ENCODE results near the gene HOXC9.

Gene HOXC9

DNA sequence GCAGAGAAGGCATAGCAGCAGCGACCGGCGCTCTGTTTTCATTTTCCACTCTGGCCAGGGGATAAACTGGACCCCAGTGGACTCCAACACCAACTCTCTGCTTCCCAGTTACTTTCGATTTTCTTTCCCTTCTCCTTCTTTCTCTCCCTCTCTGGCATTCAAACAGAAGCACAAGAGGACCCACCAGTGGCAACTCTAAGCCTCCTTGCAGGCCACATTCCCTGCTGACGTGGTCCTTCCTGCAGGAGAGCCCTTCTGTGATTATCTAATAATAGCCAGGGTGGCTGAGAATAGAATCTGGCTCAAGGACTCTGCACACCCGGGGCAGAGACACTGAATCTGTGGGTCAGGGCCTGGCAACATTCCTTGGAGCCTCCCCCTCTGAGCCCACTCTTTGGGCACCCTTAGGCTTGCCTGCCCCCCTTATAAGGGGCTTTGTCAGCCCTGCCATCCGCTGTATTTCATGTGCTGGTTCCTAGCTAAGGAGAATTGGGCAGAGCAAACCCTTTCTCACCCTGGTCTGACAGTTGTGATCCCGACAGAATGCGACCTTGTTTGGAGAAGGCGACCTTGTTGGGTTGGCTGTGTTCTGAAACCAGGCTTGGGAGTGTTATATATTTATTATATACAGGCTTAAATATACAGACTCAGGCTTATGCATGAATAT is 20.1 kb downstream of the HOXC9 start:
- Histone ChIP-seq H3K4me2 (ENCODE audit: insufficient read depth, low read length) (no peak overlapping the region), H3K79me2 (ENCODE audit: insufficient read depth, low read length) (0 out of 2 replicates have a peak, but pooled peaks cover 3% of the 10 kb centered on the region), H3K27ac (ENCODE audit: low read length) (no peak overlapping the region), H4K20me1 (ENCODE audit: insufficient read depth, low read length) (no peaks in the 10 kb centered on the region), H3K4me3 (ENCODE audit: low read depth in 1 of 2, low read length in 2 of 2) (no peak overlapping the region), H3K9me3 (ENCODE audit: insufficient read depth, low read length, severe bottlenecking) (no peaks in the 10 kb centered on the region), H2AFZ (ENCODE audit: low read depth, low read length) (no peak overlapping the region), H3K36me3 (ENCODE audit: insufficient read depth, low read length) (no peaks in the 10 kb centered on the region), H3K27me3 (ENCODE audit: insufficient read depth, low read length, poor library complexity) (peaks cover 47% of the 10 kb centered on the region), H3K4me1 (ENCODE audit: insufficient read depth, low read length) (peaks cover 17% of the 10 kb centered on the region), H3K9ac (ENCODE audit: low read depth, low read length) (no peak overlapping the region)
- DNase-seq (no peak), ATAC-seq (ENCODE audit: insufficient read depth, low read depth) (no peak)
- TF ChIP-seq, protein P1, sequence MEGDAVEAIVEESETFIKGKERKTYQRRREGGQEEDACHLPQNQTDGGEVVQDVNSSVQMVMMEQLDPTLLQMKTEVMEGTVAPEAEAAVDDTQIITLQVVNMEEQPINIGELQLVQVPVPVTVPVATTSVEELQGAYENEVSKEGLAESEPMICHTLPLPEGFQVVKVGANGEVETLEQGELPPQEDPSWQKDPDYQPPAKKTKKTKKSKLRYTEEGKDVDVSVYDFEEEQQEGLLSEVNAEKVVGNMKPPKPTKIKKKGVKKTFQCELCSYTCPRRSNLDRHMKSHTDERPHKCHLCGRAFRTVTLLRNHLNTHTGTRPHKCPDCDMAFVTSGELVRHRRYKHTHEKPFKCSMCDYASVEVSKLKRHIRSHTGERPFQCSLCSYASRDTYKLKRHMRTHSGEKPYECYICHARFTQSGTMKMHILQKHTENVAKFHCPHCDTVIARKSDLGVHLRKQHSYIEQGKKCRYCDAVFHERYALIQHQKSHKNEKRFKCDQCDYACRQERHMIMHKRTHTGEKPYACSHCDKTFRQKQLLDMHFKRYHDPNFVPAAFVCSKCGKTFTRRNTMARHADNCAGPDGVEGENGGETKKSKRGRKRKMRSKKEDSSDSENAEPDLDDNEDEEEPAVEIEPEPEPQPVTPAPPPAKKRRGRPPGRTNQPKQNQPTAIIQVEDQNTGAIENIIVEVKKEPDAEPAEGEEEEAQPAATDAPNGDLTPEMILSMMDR (IDR thresholded peaks at IDR 0.05; ENCODE audit: borderline replicate concordance, extremely low read depth, low read length, poor library complexity, severe bottlenecking) = no peak
- TF ChIP-seq EZH2 (IDR thresholded peaks at IDR 0.05; ENCODE audit: borderline replicate concordance, low read depth, low read length, severe bottlenecking) = no peak

DNA sequence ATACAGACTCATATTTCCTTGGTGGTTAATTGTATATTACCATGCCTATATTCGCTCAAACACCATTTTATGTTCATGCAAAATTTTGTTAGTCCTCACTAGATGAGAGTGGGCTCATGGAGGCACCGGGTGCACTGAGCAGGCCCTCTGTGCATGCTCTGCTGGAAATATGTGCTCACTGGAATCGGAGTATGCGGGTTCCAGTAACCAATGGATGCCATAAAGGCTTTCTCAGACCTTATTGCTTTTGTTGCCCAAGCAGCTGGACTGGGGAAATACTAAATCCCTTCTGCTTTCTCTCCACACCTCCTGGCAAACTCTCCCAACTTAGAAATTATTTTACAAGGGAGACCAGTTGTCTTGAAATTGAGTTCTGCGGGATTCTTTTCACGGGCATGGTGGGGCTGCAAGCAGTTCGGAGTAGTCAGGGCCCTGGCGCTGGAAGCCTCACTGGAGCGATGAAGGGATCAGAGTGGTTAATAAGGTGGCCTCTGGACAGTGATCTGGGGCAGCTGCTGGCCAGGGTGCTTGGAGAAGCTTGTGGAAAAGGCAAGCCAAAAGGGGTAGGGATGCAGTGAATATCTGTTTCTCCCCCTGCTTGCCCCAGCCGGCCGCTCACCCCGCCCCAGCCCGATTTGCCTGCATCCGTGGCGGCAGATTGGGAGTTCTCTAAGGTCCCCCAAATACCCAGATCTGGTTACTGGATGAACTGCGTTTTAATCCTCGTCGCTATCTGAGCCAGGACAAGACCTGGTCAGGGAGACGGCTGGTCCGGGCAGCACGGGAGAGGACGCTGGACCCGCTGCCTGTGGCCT is 20.8 kb downstream of the HOXC9 start:
- H3K79me2 ChIP-seq (ENCODE audit: insufficient read depth, low read length) = 0 out of 2 replicates have a peak, but pooled peaks cover 3% of the 10 kb centered on the region
- DNase-seq (no peak), ATAC-seq (ENCODE audit: insufficient read depth, low read depth) (no peak)
- peaks cover 17% of the 10 kb centered on the region for H3K4me1 ChIP-seq (ENCODE audit: insufficient read depth, low read length)
- peaks cover 47% of the 10 kb centered on the region for H3K27me3 ChIP-seq (ENCODE audit: insufficient read depth, low read length, poor library complexity)
- H3K36me3 ChIP-seq (ENCODE audit: insufficient read depth, low read length) = no peaks in the 10 kb centered on the region
- no peak overlapping the region for H3K27ac ChIP-seq (ENCODE audit: low read length)
- H3K9ac ChIP-seq (ENCODE audit: low read depth, low read length) = no peak overlapping the region
- H2AFZ ChIP-seq (ENCODE audit: low read depth, low read length) = no peak overlapping the region
- no peak overlapping the region for H3K4me2 ChIP-seq (ENCODE audit: insufficient read depth, low read length)
- no peaks in the 10 kb centered on the region for H3K9me3 ChIP-seq (ENCODE audit: insufficient read depth, low read length, severe bottlenecking)
- H4K20me1 ChIP-seq (ENCODE audit: insufficient read depth, low read length) = no peaks in the 10 kb centered on the region
- H3K4me3 ChIP-seq (ENCODE audit: low read depth in 1 of 2, low read length in 2 of 2) = no peak overlapping the region
- no peak for TF ChIP-seq EZH2 (IDR thresholded peaks at IDR 0.05; ENCODE audit: borderline replicate concordance, low read depth, low read length, severe bottlenecking)
- TF ChIP-seq, protein P1 (IDR thresholded peaks at IDR 0.05; ENCODE audit: borderline replicate concordance, extremely low read depth, low read length, poor library complexity, severe bottlenecking) = no peak

DNA sequence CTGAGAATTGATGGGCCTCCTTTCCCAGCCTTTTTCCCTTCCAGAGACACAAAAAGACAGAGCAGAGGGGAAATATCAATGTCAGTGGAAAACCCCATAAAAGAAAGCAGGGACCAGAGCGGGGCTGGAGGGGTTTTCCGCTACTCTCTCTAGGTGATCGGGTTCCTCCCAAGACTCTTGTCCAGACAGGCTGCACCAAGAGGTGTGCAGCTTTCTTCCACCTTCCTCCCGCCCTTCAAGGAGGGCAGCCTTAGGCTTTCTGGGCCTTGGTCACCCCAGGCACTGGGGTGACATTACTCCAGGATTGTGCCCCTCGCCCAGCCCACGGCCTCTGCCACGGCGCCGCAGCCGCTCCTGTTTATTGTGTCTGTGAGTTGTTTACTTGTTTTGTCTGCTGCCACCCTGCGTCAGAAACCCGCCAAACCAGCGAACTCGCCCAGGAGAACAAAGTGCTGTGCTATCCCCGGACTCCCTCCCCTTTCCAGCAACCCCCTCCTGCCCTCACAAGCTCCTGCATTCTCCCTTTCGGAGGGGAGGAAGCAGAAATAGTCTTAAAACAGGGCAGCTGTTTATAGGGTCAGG is 21.6 kb downstream of the HOXC9 start:
- Histone ChIP-seq H3K4me2 (ENCODE audit: insufficient read depth, low read length) (no peak overlapping the region), H4K20me1 (ENCODE audit: insufficient read depth, low read length) (no peaks in the 10 kb centered on the region), H3K4me3 (ENCODE audit: low read depth in 1 of 2, low read length in 2 of 2) (no peak overlapping the region), H3K27me3 (ENCODE audit: insufficient read depth, low read length, poor library complexity) (peaks cover 48% of the 10 kb centered on the region), H3K79me2 (ENCODE audit: insufficient read depth, low read length) (0 out of 2 replicates have a peak, but pooled peaks cover 3% of the 10 kb centered on the region), H3K27ac (ENCODE audit: low read length) (no peak overlapping the region), H2AFZ (ENCODE audit: low read depth, low read length) (no peak overlapping the region), H3K36me3 (ENCODE audit: insufficient read depth, low read length) (no peaks in the 10 kb centered on the region), H3K4me1 (ENCODE audit: insufficient read depth, low read length) (peaks cover 17% of the 10 kb centered on the region), H3K9ac (ENCODE audit: low read depth, low read length) (no peak overlapping the region), H3K9me3 (ENCODE audit: insufficient read depth, low read length, severe bottlenecking) (no peaks in the 10 kb centered on the region)
- no peak for ATAC-seq (ENCODE audit: insufficient read depth, low read depth)
- DNase-seq = no peak
- TF ChIP-seq, protein P1 (IDR thresholded peaks at IDR 0.05; ENCODE audit: borderline replicate concordance, extremely low read depth, low read length, poor library complexity, severe bottlenecking) = no peak
- no peak for TF ChIP-seq EZH2 (IDR thresholded peaks at IDR 0.05; ENCODE audit: borderline replicate concordance, low read depth, low read length, severe bottlenecking)
